ENCODE data around the gene NMT2.

DNA sequence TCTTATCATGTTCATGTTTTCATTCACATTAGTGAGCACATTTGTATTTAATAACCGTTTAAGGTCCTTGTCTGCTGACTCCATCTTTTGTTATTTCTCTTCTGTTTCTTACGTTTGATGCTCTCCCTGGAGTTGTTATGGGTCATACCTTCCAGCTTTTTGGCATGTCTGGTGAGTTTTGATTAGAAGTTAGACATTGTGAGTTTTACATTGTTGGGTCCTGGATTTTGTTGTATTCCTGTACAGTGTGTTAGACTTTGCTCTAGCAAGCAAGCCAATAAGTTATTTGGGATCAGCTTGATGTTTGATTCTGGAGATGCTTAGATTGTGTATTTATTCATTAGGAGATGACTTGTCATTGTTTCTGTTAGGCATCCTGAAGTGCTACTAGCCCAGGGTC lies 107.9 kb downstream of the NMT2 start:
- TF ChIP-seq EZH2 (IDR thresholded peaks at IDR 0.05; ENCODE audit: borderline replicate concordance, insufficient read depth, low read length, poor library complexity, severe bottlenecking) (no peak), EP300 (conservative IDR thresholded peaks at IDR 0.05; ENCODE audit: poor library complexity, severe bottlenecking) (no peak)
